ENCODE measurements around the gene TYK2.
"Not testable (repeated sequence)": the region's sequence is repeated elsewhere in the genome, so short reads cannot be mapped to it uniquely, and the experiment has no call there.

TYK2 gene

GRCh38 chr19:10407096-10407495 is 26.7 kb upstream of the TYK2 start:
- no peak for DNase-seq

- no peak for DNase-seq
Observed at GRCh38 chr19:10406191-10406590, 25.8 kb upstream of the TYK2 start.

DNA sequence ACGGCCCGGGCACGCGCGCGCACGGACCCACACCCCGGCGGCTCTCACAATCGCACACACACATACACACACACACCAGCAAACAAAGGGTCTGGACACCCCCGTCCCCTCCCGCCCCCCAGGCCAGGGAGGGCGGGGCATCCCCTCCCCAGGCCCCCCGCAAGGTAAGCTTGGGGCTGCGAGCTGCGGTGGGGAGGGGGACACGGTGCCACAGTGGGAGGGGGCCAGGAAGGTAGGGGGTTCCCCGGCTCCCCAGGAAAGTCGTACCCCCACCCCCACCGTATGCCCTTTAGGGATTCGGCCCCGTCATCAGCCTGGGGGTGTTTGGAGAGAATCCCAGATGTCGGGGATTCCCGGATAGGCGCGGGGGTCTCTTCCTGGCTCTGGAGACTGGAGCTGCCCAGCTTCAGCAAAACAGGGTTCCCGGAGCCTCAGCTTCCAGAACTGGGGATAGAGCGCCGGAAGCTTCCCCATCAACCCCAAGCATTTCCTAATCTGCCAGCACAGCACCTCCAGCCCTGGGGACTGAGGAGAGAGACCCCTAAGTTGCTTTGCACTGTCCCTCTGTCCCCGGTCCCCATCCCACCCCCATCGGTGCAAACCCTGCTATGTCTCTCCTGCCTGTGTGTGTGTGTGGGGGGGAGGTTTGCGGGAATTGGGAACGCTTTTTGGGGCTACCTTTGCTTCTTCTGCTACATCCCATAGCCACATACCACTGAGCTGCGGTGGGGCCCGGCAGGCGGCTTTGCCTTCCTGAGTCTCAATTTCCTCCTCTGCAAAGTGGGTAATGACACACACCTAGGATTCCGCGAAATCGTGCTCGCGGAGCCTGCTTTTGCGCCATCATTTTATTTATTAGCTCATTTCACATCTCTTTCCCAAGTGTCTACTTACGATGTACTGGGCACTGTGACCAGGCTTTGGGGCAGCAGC is 24.8 kb upstream of the TYK2 start:
- DNase-seq: no peak

DNA sequence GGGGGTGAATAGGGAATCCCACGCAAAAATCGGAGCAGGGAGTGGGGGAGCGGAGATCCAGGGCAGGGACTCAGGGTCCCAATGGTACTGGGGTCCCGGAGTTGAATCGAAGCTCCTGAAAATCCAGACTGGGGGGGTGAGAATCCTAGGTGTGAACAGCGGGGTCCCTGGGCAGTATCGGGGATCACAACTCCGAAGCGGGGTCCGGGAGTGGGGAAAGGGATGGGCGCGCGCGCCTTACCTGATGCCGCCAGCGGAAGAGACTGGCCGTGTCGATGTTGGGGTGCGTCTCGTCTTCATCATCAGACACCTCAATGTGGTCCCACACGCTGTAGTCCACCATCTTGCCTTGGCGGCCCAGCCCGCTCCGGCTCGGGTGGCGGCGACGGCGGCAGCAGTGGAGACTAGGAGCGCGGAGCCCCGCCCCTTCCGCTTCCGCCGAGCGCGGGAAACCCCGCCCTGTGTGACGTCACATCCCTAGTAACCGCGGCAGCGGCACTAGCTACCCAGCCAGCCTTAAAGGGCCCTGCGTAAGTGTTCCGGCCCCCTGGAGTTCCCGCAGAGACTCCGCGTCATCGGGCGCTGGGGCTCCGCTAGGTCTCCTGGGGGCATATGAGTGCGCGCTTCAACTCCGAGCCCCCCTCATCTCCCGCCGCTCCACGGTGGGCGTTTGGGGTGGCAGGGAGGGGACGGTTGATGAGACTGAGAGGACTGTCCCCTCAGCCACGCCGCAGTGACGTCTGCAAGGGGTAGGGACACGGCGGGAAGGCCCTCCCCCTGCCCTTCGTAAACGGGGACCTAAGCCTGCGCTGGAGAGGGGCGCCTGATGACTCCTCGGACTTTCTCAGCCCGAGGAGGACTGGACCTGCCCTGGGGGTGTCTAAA is 23.0 kb upstream of the TYK2 start, which contains the start of gene CDC37:
Gene CDC37 (minus strand): TSS at position 406 of the 885 bp plus-strand sequence. CDS start 63 bp downstream, at position 343.
- peak; percentile 94 for DNase-seq

- peak; percentile 47 for DNase-seq
Observed at GRCh38 chr19:10402441-10403038, 22.2 kb upstream of the TYK2 start.

- DNase-seq: no peak
Observed at GRCh38 chr19:10399878-10400277, 19.5 kb upstream of the TYK2 start.

- DNase-seq: not testable (repeated sequence)
Observed at GRCh38 chr19:10399340-10399739, 19.0 kb upstream of the TYK2 start.

GRCh38 chr19:10398819-10399218 is 18.4 kb upstream of the TYK2 start:
- DNase-seq: no peak

DNA sequence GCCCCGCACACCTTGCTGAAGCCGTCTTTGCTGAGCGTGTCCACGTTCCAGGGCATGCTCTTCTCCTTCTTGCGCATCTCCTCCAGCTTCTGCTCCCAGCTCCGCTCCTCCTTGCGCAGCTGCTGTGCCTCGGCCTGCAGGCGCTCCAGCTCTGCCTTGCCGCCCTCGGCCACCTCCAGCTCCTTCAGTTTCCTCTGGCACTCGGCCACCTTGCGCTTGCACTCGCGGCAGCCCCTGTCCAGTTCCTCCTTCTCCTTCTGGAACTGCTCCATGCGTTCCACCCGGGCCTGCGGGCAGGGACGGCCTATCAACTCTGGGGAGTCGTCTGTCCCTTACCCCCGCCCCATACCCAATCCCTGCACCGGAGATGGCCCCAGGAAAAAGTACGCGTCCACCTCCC is 15.5 kb upstream of the TYK2 start:
- no peak for DNase-seq

- no peak for DNase-seq
Observed at GRCh38 chr19:10395436-10395835, 15.1 kb upstream of the TYK2 start.

DNA sequence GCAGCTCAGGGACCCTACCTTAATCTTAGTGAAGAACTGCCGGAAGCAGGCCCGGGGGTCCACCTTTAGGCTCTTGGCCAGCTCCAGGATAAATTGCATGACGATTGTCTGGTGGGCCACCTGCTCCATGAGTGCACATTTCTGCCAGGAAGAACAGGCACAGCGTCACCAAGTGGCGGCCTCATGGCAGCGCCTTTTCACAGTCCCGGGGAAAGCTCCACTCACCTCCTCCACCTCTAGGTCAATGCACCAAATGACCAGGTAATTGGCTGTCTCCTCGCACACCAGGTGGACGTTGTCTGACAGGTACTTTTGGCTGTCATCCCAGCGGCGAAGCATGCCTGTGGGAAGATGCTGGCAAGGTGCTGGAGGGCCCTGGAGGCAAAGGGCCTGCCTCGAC is 14.6 kb upstream of the TYK2 start:
- DNase-seq: no peak

DNA sequence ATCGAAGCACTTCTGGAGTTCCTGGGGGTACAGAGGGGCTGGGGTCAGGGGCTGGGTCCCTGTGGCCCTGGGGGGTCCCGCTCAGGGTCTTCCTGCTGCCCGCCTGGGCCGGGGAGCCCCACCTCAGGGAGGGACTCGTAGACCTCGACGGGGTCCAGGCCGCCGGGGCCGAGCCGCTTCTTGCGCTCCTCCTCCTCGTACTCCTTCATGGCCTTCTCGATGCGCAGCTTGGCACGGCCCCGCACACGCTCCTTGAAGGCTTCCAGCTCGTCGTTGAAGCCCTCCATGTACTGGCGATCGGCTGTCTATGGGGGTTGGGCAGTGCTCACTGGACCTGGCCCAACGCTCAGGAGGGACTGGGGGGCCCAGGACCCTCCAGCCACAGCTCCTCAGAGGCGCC is 12.8 kb upstream of the TYK2 start:
- DNase-seq: no peak

DNA sequence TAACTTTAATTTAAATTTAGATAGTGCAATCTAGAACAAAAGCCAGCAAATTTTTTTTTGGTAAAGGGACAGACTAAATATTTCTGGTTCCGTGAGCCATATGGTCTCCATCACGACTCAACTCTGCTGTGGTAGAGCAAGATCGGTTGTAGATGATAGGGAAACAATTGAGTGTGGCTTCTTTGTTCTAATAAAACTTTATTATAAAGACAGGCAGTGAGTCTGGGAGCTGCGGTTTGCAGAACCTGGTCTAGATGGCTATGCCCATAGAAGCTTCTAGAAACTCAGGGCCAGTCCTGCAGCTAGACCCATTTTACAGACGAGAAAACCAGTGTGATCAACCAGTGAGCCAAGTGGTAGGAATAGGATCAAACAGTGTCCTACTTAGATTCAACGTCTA is 11.7 kb upstream of the TYK2 start:
- no peak for DNase-seq

- DNase-seq: peak; percentile 51
Observed at GRCh38 chr19:10390652-10391286, 10.4 kb upstream of the TYK2 start.

DNA sequence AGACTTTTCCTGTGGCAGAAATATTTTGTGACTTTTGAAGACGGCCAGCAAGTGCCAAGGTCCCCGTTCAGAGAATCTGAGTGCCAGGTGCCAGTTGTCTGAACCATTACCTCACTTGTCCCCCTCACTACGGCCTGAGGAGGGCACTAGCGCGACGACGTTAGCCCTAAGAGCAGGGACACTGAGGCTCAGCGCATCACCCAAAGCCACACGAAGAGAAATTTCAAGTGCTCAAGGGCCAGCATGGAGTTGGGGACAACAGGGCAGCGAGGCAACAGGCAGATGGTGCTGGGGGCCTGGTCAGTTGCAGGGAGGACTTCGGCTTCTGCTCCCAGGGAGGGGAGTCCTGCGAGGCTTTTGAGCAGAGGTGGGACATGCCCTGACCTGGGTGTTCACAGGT is 9.5 kb upstream of the TYK2 start:
- peak; percentile 20 for DNase-seq

DNA sequence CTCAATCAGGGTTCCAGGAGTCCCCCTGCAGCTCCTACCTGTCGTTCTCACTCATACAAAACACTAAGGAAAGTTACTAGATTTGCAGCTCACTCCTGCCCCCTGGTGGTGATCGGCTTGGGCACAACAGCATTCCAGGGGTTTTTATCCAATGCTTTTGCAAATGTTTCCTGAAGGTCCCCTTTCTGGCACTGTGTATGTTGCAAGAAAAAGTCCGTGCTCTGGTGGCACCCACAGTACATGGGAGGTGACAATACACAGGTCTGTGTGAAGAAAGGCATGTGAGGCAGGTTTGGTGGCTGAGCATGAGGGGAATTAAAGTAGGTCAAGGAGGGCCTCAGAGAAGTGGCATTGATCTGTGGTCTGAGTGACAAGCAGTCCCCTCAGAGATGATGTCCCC is 8.6 kb upstream of the TYK2 start:
- peak; percentile 70 for DNase-seq

DNA sequence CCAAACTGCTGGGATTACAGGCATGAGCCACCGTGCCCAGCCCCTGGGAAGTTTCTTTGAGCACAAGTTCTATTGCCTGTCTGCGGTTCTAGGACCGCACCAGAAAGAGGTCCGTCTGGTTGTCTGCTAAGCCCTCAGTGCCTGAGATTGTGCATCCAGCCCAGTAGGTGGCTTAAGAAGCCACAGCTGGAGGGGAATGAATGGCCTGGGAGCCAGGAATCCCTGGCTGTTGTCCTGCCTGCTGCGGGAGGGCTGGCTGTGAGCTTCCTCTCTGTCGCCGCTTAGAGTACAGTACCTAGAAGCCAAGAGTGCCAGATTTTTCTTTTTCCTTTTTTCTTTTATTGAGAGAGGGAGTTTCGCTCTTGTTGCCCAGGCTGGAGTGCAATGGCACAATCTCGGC is 4.2 kb upstream of the TYK2 start:
- no peak for DNase-seq

- not testable (repeated sequence) for DNase-seq
Observed at GRCh38 chr19:10383223-10383499, 2.8 kb upstream of the TYK2 start.

DNA sequence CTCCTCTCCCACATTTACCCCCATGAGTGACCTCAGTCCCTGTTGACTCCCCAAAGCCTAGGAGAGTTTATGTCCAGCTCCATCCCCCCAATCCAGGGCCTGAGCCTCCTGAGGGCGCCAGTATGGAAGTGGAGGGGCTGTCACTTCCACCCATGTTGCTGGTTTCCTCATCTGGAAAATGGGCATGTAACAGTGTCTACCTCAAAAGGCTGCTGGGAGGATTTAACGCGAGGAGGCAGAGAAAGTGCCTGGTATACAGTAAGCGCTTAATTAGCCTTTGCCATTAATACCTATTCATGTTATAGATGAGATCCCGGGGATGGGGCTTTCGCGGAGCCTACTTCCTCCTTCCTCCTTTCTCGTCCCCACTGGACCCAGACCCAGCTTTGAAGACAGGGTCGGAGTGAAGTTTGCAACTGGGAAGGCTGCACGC is 476 bp downstream of the TYK2 start:
- DNase-seq: peak; percentile 4

DNA sequence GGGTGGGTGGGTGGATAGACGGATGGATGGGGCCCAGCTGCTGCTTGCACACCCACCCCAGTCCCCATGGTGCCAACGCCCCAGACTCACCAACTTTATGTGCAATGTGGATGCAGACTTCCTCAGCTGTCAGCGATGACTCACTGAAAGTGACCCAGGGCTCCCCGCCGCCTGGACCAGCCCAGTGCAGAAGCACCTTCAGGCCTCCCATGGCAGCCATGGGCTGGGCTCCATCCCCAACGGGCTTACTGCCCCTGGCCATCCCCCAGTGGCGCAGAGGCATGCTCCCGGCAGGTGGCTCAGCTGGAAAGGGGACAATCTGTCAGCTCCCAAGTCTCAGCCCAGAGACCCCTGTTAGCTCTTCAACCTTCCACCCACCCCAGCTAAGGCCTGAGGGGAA is 2.2 kb downstream of the TYK2 start:
- no peak for DNase-seq

DNA sequence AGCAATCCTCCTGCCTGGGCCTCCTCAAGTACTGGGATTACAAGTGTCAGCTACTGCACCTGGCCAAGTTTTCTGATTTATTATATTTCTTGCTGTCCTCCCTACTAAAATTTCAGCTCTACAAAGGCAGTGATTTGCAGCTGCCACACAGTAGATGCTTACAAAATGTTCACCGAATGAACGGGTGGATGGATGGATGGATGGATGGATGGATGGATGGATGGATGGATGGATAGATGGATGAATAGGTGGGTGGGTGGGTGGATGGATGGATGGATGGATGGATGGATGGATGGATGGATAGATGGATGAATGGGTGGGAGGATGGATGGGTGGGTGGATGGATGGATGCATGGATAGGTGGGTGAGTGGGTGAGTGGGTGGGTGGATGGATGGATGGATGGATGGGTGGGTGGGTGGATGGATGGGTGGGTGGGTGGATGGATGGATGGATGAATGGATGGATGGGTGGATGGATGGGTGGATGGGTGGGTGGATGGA is 3.2 kb downstream of the TYK2 start:
- not testable (repeated sequence) for DNase-seq

GRCh38 chr19:10374931-10375330 is 5.4 kb downstream of the TYK2 start:
- no peak for DNase-seq

All from fibroblast of skin of back (primary cell).